AG09309 (cell line): ENCODE data around the gene DACT3.

Experiments used
- DNase-seq: peaks from one replicate; pipeline ENCODE4 v3.0.0-alpha.2; 2010; ENCODE audit warnings: low read depth
- H3K4me3 ChIP-seq: 2 replicates; pipeline ENCODE4 v1.5.1; 2011; ENCODE audit warnings: mild to moderate bottlenecking, low read depth, low read length, moderate library complexity; ENCODE audit not compliant: control insufficient read depth
- TF ChIP-seq, protein P1 (sequence below): IDR thresholded peaks from 2 replicates; pipeline ENCODE4 v1.5.1; 2011; ENCODE audit warnings: mild to moderate bottlenecking, low read depth, low read length, inconsistent platforms; ENCODE audit not compliant: insufficient read depth, control insufficient read depth; ENCODE audit errors: missing control alignments

Gene DACT3, protein sequence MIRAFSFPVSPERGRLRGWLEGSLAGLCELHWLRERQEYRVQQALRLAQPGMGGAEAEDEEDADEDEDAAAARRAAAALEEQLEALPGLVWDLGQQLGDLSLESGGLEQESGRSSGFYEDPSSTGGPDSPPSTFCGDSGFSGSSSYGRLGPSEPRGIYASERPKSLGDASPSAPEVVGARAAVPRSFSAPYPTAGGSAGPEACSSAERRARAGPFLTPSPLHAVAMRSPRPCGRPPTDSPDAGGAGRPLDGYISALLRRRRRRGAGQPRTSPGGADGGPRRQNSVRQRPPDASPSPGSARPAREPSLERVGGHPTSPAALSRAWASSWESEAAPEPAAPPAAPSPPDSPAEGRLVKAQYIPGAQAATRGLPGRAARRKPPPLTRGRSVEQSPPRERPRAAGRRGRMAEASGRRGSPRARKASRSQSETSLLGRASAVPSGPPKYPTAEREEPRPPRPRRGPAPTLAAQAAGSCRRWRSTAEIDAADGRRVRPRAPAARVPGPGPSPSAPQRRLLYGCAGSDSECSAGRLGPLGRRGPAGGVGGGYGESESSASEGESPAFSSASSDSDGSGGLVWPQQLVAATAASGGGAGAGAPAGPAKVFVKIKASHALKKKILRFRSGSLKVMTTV

GRCh38 chr19:46661020-46661731, at the start of gene DACT3:
TSS of gene DACT3 (minus strand) at chr19:46661182. CDS start at chr19:46661064, 118 bp downstream.
- H3K4me3 ChIP-seq: peak within 1 kb of the TSS; percentile 54
- peak; percentile 98 for DNase-seq
- TF ChIP-seq, protein P1, sequence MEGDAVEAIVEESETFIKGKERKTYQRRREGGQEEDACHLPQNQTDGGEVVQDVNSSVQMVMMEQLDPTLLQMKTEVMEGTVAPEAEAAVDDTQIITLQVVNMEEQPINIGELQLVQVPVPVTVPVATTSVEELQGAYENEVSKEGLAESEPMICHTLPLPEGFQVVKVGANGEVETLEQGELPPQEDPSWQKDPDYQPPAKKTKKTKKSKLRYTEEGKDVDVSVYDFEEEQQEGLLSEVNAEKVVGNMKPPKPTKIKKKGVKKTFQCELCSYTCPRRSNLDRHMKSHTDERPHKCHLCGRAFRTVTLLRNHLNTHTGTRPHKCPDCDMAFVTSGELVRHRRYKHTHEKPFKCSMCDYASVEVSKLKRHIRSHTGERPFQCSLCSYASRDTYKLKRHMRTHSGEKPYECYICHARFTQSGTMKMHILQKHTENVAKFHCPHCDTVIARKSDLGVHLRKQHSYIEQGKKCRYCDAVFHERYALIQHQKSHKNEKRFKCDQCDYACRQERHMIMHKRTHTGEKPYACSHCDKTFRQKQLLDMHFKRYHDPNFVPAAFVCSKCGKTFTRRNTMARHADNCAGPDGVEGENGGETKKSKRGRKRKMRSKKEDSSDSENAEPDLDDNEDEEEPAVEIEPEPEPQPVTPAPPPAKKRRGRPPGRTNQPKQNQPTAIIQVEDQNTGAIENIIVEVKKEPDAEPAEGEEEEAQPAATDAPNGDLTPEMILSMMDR: no peak

GRCh38 chr19:46710687-46711086, 49.7 kb upstream of the DACT3 start:
- TF ChIP-seq, protein P1: no peak
- DNase-seq: no peak
- H3K4me3 ChIP-seq: no peak overlapping the region

DNA sequence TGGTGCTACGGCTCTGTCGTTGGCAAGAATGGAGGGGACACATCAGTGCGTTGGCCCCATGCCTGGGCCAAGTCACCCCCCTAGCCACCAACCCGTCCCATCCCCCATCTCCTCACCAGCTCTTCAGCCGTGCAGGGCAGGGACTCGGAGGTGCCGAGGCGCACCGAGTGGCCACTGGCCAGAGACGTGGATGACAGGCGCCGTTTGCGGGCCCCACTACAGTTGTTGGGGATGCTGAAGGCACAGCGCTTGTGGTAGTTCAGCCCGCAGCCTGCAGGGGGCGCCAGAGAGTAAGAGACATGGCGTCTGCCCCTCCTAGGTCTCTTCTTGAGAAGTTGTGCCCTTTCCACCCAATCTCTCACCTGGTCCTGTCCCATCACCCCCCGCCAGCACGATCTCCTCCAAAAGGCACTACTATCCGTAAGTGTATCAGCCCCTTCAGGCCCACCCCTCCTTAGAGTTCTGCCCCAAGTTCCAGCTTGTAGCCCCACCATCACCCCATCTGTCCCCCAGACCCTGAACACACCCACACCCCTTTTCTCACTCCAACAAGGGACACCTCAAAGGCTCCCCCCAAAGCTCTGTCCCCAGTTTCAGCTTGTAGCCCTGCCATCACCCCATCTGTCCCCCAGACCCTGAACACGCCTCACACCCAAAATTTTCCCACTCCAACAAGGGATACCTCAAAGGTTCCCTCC, 43.5 kb upstream of the DACT3 start:
- H3K4me3 ChIP-seq: no peak overlapping the region
- TF ChIP-seq, protein P1: peak; percentile 88
- DNase-seq: no peak

GRCh38 chr19:46700704-46701103, 39.7 kb upstream of the DACT3 start:
- TF ChIP-seq, protein P1: no peak
- no peak for DNase-seq

GRCh38 chr19:46698395-46699321, 37.7 kb upstream of the DACT3 start:
- TF ChIP-seq, protein P1: no peak
- H3K4me3 ChIP-seq: no peak overlapping the region
- no peak for DNase-seq

More at GRCh38 chr19:46700704-46701103, 39.7 kb upstream of the DACT3 start:
- no peak overlapping the region for H3K4me3 ChIP-seq
